ENCODE measurements around the gene PRPSAP1.
"Not testable (repeated sequence)": the region's sequence is repeated elsewhere in the genome, so short reads cannot be mapped to it uniquely, and the experiment has no call there.

The PRPSAP1 gene

DNA sequence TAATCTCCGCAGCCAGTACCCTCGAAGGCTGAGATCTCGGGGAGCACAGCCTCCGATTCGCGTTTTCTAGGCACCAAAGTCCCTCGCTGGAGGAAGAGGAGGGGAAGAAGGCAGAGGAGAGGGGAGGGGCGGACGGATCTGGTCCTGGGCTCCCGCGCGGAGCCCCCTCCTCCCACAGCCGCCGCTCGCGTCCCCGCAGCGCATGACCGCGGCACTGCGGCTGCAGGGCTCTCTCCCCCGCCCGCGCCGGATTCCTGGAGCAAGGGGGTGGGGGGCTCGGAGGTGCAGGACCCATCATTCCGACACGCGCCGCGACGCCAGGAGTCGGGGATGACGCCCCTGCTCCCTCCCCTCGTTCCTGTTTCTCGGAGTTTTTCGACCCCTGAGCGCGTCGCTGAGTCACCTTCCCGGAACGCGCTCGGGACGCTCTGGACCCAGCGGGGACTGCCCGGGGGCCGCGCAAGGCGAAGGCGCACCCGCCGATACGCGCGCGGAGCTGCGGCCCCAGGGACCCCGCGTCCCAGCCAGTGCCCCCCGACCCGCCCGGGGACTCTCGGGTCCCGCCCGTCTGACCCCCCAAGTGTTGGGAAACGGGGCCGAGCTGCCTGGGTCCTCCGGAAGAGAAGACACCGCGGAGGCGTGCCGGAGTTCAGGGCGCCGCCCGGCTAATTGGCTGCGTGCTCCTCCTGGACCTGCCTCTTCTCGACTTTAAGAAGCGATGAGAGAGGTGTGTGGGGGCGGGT, 29.3 kb upstream of the PRPSAP1 start:
- no peak for DNase-seq

DNA sequence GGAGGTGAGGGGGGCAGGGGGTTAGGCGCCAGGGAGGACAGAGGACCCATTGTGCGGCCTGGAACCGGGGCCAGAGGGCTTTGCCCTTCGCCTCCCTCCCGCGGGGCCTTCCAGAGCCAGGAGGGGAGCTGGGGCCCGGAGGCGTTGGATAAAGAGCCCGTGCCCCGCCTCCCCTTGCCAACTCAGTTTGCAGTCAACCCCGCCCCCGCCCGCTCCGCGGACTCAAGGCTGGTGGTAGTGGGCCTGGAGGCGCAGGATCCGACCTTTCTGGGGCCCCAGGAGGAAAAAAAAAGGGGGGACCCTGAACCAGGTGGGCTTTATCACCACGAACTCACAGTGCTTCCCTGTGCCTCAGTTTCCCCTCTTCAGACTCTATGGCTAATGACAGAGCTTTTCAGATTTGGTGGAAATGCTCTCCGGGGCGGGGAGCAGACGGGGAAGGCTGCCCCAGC, 28.7 kb upstream of the PRPSAP1 start:
- DNase-seq, result no peak

DNA sequence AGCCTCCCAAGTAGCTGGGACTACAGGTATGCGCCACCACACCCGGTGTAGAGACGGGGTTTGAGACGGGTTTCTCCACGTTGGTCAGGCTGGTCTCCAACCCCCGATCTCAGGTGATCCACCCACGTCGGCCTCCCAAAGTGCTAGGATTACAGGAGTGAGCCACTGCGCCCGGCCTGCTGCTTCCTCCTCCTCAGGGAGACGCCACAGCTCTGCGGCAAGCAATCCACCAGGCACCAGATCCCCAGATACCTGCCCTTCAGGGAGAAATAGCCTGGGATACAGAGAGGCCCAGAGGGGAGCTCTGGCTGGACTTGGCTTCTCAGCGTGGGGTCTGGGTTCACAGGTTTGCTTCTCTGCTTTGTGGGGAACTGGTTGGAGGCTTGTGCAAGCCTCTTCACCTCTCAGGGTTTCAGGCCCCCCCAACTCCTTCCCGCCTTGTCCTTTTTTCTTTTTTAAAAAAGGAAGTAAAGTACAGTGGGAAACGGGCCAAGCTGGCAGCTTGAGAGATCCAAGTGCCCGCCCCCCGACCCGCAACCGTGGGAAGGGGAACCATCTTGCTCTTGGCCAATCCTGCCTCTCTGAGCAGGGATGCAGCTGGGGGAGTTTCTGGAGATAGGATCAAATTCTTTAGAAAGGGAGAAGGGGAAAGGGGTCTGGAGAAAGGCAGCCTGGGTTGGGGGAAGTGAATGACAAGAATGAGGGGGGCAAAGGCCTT, 28.1 kb upstream of the PRPSAP1 start:
- DNase-seq, result no peak

DNA sequence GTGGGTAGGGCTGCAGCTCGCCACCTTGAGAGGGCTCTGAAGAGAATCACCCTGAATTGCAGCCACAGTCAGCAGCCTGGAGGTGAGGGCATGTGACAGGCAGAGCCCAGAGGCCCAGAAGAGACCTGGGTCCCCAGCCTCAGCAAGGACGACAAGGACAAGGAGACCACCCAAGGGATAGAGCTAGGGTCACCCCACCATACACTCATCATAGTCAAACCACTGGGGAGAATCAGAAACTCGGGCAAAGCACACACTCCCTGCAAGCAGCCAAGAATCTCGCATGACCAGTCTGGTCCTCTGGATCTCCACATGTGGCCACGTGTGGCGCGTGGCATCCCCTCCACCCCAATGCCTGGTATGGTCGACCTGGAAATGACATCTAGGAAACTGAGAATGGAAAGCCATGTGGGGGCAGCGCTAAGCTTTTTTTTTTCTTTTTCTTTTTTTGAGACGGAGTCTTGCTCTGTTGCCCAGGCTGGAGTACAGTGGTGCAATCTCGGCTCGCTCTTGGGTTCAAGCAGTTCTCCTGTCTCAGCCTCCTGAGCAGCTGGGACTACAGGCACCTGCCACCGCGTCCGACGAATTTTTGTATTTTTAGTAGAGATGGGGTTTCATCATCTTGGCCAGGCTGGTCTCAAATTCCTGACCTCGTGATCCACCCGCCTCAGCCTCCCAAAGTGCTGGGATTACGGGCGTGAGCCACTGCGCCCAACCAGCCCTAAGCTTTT, 26.1 kb upstream of the PRPSAP1 start:
- DNase-seq, result no peak

DNA sequence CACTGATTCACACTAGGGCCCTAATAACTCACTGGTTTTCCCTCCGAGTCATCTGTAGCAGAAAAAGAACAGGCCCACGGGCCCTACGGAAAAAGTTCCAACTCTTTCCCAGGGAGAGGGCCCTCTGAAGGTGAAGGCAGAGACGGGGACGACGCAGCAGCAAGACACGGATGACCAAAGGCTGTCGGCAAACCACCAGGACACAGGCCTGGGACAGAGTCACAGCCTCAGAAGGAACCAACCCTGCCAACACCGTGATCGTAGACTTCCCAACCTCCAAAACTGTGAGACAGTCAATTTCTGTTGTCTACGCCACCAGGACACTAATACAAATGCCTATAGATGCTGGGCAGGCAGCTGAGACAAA, 25.5 kb upstream of the PRPSAP1 start:
- DNase-seq, result no peak

DNA sequence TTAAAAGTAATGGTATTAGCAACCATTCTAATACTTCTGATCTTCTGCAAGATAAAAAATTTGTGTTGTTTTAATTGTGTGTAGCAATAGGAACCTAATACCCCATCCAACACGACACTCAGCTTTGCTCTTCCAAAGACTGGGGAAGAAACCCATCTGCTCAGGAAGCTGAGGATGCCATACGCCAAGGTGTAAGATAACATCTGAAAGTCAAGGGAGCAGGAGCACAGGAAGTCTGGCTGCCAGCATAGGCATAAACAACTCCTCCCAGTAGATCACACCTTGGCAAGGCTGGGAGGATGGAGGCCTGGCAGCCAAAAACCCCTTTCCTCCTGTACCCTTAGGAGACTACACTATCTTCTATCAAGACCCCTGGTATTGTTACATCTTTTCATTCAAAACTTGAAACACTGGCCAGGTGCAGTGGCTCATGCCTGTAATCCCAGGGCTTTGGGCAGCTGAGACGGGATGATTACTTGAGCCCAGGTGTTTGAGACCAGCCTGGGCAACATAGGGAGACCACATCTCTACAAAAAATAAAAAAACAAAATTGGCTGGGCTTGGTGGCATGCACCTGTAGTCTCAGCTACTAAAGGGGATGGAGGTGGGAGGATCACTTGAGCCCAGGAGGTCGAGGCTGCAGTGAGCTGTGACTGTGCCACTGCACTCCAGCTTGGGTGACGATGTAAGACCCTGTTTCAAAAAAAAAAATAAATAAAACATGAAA, 25.0 kb upstream of the PRPSAP1 start:
- no peak for DNase-seq

DNA sequence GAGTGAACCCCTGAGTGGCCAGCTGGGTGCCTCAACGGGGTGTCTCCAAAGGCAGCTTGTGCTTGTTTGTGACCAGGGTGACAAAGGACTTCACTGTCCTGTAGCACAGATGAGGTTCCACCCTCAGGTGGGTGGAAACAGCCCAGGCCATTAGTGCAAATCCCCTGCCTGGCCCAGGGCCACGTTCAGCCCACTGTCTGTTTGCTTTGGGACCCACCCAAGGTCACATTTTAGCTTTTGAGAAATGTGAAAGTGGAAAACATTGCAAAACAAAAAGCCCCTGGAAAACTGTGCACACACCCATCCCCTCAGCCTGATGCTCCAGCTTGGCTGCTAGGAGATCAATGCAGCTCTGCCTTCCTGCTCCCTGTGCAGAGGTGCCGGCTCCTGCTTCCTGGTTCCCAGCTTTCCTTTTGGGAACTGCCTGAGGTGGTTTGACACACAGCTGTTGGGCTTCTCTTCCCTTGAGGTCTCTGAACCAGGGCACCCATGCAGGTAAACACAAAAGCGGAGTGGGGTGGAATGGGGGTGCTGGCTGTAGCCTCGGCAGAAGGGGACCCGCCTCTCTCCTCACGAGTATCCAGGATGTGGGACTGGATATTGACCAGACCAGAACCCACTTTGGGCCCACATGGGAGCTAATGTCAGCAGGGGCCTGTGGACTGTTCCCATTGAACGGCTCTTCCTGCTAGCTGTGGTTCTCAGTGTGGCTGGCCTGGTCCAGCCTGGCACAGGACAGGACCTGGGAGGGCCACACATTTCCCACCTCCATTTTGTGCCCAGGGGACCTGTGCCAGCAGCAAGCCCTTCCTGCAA, 22.8 kb upstream of the PRPSAP1 start:
- DNase-seq, result no peak

DNA sequence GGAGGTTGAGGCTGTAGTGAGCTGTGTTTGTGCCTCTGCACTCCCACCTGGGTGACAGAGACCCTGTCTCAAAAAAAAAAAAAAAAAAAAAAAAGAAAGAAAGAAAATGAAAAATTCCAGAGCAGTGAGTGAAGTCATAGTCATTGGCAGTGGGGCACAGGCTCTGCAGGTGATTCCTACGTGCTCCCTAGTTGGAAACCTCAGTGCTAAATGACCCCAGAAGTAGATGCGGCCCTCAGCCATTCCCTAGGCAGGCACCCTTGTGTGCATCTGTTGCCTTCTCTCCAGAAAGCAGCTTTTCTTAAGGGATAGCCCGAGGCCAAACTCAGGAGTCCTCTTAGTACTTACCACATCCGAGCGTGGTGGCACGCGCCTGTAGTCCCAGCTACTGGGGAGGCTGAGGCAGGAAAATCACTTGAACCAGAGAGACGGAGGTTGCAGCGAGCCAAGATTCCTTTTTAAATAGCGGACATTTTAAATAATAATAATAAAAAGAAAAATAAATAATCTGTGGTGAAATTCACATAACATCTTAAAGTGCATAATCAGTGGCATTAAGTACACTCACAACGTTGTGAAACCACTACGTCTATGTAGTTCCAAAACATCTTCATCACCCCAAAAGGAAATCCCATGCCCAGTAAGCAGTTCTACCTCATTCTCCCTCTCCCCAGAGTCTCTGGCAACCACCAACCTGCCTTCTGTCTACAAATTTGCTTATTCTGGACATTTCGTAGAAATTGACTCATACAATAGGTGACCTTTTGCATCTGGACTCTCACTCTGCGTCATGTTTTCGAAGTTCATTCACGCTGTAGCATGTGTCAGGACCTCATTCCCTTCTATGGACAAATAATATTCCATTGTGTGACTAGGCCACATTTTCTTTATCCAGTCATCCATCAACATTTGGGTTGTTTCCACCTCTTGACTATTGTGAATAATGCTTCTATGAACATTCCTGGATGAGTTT, 18.2 kb upstream of the PRPSAP1 start:
- DNase-seq, result no peak

DNA sequence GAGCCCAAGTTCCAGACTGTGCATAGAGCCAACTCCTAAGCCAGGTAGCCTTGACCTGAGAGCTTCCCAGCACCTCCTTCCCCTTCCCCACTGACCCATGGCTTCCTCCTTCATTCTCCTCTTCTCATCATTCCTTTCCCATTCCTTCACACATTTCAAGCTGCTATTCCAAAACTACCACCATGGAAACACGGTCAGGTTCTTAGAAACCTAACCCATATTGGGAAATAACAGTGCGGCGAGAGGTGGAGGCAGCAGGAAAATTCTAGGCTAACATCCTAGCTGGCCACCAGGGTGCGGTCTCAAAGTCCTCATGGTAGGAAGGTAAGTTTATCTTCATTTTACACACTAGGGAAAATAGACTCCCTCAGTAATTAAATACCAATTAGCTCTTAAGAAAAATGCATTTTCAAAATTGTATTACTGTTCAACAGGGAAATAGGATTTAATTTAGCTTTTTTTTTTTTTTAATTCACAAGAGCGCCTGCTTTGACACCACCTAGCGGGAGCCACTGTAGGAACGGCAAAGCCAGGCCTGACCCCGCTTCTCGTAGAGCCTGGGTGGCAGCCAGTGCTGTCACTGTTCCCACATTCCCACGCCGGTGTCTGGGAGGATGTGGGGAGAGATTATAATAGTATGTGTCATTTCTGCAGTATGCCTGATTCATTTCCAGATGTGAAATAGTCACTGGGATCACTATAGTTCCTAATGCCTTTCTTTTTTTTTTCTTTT, 16.7 kb upstream of the PRPSAP1 start:
- no peak for DNase-seq

DNA sequence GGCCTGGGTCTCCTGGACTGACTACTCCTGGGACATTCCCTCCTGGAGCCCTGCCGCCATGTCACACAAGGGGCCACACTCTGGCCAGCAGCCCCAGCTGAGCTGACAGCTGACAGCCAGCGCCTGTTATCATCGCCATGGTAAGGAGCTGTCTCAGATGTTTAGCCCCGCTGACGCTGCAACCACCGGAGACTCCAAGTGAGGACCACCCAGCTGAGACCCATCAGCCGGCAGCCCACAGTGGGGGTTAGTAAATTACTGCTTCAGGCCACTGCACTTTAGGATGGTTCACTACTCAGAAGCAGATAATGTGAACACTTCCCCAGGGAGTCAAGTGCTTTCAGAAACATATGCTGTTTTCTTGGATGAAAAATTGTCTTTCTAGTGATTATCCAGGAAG, 16.1 kb upstream of the PRPSAP1 start:
- no peak for DNase-seq

DNA sequence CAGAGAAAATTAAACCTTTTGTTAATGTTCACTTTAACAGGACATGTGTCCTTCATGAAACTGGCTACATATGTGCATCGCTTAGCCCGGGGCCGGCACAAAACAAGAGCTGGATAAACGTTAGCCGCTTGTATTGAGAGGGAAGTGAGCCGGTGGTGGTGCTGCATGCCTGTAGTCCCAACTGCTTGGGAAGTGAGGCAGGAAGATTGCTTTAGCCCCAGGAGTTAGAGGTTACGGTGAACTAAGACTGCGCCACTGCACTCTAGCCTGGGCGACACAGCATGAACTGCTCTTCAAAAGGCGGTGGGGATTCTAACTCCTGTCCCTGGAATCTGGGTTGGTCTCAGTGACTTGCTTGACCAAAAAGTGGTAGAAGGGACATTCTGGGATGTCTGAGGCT, 15.7 kb upstream of the PRPSAP1 start:
- no peak for DNase-seq

DNA sequence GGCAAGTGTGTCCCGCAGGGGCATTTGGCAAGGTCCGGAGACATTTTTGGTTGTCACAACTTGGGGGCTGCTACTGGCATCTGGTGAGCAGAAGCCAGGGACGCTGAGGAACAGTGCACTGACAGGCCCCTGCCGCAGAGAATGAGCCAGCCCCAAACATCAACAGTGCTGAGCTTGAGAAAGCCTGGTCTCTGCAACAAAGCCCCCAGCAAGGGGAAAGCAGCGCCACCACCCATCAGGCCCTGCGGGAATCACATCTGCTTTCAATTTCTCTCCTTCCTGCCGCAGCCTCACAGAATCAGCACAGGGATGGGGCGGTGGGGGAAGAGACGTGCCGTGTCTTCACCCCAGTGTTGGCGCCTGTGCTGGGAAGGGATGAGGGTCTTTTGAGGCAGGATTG, 14.8 kb upstream of the PRPSAP1 start:
- DNase-seq, result no peak

DNA sequence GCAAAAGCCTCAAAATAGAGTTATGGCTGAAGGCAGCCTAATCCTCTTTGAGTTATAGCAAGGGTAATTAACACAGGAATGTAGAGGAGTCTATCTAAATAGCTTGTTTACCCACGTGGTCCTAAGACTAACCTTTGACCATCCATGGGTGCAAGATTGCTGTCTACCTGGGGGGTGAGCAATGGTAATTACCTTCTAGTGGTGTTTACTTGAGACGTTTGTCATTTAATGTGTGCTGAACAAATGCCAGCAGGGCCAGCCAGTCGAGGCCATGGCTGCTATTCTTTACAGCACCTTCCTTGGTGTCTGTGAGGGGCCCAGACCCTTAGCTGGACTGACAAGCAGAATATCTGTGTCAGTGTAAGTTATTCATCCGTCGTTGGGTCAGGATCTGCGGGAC, 13.9 kb upstream of the PRPSAP1 start:
- DNase-seq, result no peak

DNA sequence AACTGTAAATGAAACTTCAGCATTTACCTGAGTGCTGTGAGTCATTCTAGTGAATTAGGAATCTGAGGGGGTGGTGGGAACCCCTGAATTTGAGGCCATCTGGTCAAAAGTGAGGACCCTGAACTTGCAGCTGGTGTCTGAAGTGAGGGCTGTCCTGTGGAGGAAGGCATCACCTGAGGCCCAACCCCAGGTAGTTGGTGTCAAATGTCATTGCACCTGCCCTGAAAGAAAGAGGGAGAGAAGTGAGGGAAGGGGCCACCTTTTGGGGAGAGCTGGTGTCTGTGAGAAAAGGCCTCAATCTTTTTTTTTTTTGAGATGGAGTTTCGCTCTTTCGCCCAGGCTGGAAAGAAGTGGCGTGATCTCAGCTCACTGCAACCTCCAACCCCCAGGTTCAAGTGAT, 12.5 kb upstream of the PRPSAP1 start:
- no peak for DNase-seq

DNA sequence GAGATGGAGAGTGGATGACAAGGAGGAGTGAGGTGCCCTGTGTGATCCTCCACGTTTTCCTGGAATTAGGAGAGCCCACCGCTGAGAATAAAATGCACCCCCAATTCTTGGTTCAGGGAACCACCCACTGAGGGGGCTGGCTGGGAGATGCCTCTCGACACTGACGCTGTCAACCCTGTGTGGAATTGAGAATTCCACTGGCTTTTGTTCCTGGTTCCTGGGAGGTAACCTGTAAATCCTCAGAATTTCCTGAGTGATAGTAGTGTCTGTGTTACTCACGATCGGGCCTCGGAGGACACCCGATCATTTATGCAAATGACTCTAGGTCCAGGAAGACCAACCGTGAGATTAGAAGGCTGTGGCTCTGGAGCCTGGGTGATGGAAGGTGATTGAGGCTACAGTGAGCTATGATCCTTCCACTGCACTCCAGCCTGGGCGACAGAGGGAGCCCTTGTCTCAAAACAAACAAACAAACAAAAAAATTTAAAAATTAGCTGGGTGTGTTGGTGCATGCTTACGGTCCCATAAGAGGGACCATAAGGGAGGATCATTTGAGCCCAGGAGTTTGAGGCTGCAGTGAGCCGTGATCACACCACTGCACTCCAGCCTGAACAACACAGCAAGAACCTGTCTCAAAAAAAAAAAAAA, 11.7 kb upstream of the PRPSAP1 start:
- DNase-seq, result no peak

DNA sequence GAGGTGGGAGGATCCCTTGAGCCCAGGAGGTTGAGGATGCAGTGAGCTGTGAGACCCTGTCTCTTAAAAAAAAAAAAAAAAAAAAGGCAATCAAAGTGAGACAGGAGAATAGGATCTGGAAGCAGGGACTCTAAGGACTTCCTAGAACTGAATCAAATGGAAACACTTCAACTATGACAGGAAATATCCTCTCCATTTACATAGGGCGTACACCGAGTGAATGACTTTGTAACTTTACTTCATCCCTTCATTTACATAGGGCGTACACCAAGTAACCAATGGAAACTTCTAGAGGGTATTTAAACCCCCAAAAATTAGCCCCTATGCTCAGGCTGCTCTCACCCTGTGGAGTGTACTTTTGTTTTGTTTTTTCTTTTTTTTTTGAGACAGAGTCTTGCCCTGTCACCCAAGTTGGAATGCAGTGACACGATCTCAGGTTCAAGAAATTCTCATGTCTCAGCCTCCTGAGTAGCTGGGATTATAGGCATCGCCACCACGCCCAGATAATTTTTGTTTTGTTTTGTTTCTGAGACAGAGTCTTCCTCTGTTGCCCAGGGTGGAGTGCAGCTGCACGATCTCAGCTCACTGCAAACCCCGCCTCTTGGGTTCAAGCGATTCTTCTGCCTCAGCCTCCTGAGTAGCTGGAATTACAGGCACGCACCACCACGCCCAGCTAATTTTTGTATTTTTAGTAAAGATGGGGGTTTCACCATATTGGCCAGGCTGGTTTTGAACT, 9.6 kb upstream of the PRPSAP1 start:
- no peak for DNase-seq

DNA sequence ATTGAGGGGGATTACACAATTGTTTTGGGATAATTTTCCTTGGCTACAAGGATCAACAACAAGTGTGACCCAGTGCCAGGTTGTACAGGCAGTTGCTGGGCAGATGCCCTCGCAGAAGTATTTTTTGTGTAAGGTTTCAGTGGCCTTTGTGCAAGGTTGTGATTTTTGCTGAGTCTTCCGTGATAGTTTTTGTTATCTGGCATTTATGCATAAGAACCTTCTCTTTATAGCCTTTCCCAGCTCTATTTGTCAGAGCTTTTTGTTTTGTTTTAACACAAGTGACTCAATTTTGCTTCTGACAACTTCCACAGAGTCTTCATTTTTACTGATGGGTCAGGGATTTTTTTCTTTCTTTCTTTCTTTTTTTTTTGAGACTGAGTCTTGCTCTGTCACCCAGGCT, 6.7 kb upstream of the PRPSAP1 start:
- DNase-seq, result no peak

DNA sequence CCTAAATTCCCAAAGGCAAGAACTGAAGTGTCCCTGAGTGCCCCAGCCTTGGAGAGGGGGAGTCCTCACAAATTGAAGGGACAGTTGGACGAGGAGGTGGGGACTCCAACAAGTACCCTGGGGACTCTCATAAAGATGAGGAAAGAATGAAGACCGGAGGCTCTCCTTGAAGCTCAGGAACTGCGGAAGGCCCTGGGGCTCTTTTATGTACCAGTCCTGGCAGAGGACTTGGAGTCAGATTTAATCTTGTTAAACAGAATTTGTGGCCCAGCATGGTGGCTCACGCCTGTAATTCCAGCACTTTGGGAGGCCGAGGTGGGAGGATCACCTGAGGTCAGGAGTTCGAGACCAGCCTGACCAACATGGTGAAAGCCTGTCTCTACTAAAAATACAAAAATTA, 6.1 kb upstream of the PRPSAP1 start:
- not testable (repeated sequence) for DNase-seq

DNA sequence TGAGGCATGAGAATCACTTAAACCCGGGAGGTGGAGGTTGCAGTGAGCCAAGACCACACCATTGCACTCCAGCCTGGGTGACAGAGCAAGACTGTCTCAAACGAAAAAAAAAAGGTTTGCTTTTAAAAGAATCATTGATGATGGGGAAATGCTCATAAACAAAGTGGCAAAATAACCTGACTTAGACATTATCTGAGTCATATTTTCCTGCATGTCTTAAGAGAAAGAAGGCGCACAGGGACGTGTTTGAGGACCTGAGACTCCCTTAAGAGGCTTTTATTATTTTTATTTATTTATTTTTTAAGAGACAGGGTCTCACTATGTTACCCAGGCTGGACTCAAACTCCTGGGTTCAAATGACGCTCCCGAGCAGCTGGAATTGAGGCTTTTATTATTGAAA, 5.7 kb upstream of the PRPSAP1 start:
- DNase-seq, result no peak
